GM10266 (cell line): ENCODE measurements around the gene SELPLG.

Experiments used
- DNase-seq: peaks from one replicate; pipeline ENCODE4 v3.0.0; 2012; ENCODE audit errors: extremely low spot score
- TF ChIP-seq, protein P1 (sequence below): IDR thresholded peaks from 2 replicates; pipeline ENCODE4 v1.5.1; 2012; ENCODE audit warnings: mild to moderate bottlenecking, low read depth; ENCODE audit not compliant: control insufficient read depth, insufficient read depth; ENCODE audit errors: missing control alignments

SELPLG gene

DNA sequence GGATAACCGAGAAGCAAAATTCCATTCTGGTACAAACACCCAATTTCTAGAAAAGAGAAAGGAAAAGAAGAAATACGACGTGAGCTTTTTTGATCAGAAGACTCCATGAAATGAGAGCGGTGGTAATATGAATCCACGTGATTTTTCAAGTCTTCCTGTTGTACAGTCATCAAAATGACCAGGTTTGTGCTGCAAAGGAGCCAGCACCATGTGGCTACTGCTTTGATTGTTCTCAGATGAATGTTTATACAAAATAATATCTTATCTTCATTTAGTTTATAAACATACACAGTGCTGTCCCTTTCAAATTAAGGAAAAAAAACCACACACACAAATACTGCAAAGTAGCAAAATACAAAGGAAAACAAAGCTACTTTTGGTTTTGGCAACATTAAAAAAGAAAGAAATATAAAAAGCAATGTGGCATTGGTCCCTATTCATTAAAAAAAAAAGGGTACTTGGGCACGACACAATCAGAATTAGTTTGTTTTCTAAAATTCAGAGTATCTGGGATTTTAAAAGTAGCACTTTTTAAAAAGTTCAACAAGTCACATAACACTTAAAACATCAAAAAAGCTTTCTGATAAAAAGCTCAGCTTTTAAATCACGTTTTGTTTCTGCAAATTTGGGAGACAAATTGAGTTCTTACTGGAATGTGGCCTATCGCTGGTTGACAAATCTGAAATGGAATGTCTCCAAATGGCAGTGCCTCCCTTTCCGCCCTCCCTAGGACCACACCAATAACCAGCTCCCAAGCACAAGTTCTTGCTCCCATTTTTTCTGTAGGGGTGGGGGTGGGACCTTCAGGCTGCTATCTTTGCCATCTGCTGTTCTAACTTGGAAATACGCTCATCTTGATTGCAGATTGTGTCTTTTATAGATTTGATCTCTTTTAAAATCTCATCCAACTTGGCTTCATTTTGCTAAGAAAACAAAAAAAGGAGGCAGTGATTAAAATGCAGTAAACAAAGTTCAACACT lies 13.2 kb upstream of the SELPLG start:
- TF ChIP-seq, protein P1, sequence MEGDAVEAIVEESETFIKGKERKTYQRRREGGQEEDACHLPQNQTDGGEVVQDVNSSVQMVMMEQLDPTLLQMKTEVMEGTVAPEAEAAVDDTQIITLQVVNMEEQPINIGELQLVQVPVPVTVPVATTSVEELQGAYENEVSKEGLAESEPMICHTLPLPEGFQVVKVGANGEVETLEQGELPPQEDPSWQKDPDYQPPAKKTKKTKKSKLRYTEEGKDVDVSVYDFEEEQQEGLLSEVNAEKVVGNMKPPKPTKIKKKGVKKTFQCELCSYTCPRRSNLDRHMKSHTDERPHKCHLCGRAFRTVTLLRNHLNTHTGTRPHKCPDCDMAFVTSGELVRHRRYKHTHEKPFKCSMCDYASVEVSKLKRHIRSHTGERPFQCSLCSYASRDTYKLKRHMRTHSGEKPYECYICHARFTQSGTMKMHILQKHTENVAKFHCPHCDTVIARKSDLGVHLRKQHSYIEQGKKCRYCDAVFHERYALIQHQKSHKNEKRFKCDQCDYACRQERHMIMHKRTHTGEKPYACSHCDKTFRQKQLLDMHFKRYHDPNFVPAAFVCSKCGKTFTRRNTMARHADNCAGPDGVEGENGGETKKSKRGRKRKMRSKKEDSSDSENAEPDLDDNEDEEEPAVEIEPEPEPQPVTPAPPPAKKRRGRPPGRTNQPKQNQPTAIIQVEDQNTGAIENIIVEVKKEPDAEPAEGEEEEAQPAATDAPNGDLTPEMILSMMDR, result no peak
- no peak for DNase-seq

DNA sequence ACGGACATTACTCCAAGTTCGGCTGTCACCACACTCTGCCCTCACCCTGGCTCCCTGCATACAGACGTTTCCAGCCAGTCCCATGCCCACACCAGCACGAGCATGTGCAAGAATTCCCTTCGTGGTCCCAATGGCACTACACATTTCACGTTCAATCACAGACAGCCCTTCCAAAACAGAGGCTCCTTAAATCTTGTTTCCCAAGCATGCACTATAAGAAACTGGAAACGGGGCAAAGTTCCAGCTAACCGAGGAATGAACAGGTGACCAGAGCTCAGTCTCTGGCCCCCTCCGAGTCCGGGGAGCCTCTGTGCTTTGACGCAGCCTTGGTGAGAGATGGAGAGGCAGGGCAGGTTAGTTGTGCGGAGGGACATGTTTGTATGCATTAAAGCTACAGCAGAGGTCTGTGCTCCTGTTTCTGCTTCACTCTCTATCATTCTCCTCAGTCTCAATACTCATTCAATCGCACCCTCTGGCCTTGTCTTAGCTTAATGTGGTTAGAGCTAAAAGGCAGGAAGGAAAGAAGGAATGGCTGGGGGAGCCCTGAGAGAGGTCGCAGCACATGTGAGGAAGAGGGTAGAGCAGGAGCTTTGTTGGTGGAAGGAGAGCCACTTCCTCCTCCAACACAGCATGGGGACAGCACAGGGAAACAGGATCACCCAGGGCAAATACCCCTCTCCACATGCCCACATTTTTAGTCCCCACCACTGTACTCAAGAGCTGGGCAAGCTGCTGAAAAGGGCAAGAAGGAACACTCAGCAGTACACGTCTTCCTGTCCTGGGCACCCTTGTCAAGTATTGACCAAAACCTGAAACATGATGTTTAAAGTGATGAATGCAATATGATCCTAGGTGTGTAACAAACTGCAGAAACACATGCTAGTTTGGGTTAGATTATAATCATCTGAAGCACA lies 12.2 kb upstream of the SELPLG start:
- DNase-seq, result no peak
- TF ChIP-seq, protein P1, result no peak

DNA sequence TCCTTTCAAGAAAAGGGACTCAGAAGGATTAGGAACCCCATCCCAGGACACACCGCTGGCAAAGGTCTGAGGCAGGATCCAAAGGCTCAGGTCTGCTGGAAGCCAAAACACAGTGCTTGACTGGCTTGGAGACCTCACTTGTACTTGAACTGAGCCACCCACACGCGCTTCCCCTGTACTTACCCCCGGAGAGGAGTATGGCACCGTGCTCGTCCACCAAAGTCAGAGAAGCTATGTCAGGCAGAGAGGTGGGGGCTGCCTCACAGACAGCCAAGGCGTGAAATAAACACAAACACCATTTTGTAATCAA lies 11.1 kb upstream of the SELPLG start:
- TF ChIP-seq, protein P1, result no peak
- DNase-seq, result no peak

GRCh38 chr12:108643941-108644810 lies 10.5 kb upstream of the SELPLG start:
- DNase-seq, result no peak
- TF ChIP-seq, protein P1, result no peak

- DNase-seq, result no peak
- TF ChIP-seq, protein P1, result no peak
These were observed 9.4 kb upstream of the SELPLG start for GRCh38 chr12:108642899-108643654.

DNA sequence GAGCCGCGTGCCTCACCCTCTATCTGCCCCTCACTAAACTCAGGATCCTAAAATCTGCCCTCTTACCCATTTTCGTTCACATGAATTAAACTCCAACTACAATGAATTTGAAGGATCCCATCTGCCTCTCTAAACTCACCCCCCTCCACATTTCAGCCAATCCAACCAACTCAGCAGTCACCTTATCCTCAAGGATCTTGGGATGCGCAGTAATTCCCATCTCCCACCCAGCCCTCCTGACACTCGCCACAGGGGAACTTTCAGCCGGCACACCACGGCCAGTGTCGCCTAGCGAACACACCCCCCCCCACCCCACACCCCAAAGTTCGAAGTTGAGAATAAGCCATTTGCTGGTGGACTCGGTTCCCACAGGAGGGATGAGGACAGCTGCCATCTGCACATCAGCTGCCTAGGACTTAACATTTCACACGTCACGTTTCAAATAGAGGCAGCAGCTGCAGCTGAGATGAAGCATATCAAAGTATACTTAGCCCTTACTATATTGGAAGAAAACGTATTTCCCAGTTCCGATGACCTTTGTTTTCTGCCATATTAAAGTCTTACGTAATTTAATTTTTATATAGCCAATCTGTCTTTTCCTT lies 8.7 kb upstream of the SELPLG start:
- DNase-seq, result no peak

More for the DNA sequence above, 8.7 kb upstream of the SELPLG start:
- TF ChIP-seq, protein P1, result no peak
